ENCODE results near the gene ACTN3.
A peak's percentile ranks its signal among the peaks of the same experiment; 100 is the strongest.

GRCh38 chr11:66545701-66546367, 869 bp upstream of the ACTN3 start, which contains the start of gene ZDHHC24:
- TF ChIP-seq CTCF (IDR thresholded peaks at IDR 0.05) (no peak), POLR2A (IDR thresholded peaks at IDR 0.05) (peak in 2 of 4 donors; percentile 71 to 74)
